Medulla oblongata (tissue), 1 donor: Measurements from ENCODE around the gene WDR44.
"Not testable (repeated sequence)": the region's sequence is repeated elsewhere in the genome, so short reads cannot be mapped to it uniquely, and the experiment has no call there.

Experiments
- DNase-seq: peaks from one replicate; pipeline ENCODE4 v3.0.0-alpha.2; 2015; ENCODE audit errors: extremely low spot score

WDR44 gene, protein sequence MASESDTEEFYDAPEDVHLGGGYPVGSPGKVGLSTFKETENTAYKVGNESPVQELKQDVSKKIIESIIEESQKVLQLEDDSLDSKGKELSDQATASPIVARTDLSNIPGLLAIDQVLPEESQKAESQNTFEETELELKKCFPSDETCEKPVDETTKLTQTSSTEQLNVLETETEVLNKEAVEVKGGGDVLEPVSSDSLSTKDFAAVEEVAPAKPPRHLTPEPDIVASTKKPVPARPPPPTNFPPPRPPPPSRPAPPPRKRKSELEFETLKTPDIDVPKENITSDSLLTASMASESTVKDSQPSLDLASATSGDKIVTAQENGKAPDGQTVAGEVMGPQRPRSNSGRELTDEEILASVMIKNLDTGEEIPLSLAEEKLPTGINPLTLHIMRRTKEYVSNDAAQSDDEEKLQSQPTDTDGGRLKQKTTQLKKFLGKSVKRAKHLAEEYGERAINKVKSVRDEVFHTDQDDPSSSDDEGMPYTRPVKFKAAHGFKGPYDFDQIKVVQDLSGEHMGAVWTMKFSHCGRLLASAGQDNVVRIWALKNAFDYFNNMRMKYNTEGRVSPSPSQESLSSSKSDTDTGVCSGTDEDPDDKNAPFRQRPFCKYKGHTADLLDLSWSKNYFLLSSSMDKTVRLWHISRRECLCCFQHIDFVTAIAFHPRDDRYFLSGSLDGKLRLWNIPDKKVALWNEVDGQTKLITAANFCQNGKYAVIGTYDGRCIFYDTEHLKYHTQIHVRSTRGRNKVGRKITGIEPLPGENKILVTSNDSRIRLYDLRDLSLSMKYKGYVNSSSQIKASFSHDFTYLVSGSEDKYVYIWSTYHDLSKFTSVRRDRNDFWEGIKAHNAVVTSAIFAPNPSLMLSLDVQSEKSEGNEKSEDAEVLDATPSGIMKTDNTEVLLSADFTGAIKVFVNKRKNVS

DNA sequence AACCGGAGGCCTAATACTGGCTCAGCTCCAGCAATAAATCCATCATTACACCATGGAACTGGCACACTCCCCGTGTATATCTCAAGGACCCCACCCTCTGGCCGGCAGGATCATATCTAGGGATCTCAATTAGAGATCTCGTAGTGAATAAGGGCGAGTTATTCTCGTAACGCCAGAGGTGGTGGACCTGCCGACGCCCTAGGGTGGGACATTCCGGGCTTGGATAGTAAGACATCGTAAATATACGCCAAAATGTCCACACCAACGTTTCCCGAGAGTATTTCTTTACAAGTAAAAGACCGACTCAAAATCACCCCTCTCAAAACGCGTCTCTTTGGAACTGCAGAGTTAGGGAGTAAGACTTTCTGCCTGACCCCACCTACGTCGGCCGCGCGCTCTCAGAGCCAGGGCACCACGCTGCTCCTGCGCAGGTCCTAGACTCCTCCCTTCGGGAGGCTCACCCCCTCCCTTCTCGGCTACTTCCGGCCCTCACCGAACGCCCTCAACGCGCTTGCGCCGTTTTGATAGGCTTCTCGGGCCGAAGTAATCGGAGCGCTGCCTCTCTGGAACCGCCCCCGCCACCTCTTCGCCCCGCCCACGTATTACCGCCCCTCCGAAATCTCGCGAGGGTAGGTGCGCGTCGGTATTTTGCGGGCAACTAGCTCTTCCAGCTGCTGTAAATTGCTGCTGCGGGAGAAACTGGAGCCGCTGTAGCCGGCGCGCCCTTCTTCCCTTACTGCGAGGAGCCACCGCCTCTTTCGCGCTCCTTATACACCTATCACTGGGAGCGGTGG, at the start of gene WDR44:
Gene WDR44 (plus strand): TSS at position 643 of the 794 bp plus-strand sequence. CDS start 398 bp downstream, outside the sequence.
- peak; percentile 96 for DNase-seq

DNA sequence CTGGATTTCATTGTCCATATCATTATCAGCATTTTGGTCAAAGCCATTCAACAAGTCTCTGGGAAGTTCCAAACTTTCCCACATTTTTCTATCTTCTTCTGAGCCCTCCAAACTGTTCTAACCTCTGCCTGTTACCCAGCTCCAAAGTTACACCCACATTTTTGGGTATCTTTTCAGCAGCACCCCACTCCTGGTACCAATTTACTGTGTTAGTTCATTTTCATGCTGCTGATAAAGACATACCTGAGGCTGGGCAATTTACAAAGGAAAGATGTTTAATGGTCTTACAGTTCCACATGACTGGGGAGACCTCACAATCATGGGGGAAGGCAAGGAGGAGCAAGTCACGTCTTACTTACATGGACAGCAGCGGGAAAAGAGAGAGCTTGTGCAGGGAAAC, 40.1 kb upstream of the WDR44 start:
- DNase-seq: not testable (repeated sequence)

DNA sequence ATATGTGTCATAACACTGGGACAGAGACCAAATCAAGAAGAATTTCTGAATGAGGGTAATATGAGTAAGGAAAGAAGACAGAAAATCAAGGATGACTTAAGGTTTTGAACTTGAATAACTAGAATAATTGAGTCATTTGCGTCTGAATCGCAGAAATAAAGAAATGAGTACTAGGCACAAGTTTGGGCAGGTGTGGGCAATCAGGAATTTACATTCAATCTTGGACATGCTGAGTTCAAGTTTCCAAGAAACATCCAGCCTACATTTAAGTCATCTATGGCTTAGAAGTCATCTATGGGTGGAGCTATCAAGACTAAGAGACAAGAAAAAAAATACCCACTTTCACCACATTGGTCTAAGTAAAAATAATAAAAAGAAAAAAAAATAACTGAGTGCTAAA, 30.4 kb upstream of the WDR44 start:
- DNase-seq: no peak

DNA sequence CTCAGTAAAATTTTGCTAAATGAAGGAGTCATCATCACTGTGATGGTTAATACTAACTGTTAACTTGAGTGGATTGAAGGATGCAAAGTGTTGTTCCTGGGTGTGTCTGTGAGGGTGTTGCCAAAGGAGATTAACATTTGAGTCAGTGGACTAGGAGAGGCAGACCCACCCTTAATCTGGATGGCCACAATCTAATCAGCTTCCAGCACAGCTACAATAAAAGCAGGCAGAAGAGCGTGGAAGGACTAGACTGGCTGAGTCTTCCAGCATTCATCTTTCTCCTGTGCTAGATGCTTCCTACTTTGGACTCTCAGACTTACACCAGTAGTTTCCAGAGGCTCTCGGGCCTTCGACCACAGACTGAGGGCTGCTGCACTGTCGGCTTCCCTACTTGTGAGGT, 21.3 kb upstream of the WDR44 start:
- DNase-seq: no peak

DNA sequence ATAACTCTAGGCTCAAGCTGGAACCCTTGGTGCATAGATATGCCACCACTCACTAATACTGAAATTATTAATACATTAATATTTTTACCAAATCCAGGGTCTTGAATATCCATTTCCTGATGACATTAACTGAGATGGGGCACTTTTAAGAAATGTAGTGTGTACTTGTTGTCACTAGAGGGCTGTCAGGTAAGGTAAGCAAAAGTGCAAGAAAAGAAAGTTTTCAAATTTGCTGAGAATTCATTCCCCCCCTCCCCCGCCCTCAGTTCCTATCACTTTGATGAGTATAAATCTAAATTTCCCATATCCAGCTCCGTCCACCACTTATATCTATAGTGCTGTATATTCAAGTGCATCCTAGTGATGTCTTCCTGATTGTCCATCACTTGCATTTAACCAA, 20.5 kb upstream of the WDR44 start:
- no peak for DNase-seq

DNA sequence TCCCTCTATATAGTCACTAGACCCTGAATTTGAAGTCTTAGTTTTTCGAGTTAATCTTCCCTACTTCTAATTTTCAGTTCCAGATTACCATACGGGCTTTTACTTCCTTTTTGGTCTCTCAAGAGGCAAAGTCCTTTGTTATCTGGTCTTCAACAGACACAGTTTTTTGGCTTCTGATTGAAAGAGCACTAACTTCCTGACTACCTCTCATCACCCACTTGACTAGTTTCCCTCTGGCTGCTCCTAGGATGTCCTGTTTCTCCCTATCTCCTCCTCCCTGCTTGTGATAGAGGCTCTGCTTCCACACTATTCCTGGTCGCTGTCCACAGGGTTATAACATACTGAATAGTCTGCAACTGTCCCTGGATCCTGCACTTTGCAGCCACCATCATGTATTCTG, 16.7 kb upstream of the WDR44 start:
- no peak for DNase-seq

DNA sequence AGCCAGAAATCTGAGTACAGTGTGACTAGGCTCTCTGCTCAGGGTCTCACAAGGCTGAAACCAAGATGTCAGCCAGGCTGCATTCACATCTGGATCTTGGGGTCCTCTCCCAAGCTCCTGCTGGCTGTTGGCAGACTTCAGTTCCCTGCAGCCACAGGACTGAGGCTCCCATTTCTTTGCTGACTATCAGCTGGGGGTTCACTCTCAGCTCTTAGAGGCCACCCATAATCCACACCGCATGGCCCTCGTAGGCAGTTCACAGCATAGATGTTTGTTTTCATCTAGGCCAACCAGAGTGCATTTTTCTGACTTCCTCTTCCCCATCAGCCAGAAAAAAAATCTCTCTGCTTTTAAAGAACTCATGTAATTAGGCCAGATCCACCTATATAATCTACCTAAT, 8.2 kb upstream of the WDR44 start:
- no peak for DNase-seq

DNA sequence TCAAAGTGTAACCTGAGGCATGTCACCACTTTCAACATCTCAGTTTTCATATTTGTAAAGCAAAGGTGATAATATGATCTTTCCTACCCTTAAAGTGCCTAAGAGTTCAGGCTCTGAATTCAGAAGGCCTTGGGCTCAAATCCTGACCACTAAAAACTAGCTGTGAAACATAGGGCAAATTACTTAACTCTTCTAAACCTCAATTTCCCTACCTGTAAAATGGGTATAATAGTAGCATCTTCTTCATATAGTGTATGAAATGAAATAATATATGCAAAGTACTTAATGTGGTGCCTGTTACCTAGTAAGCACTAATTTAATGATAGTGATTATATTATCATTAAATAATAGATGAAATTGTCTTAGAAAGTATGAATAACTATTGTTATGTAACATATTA, 7.0 kb upstream of the WDR44 start:
- no peak for DNase-seq

DNA sequence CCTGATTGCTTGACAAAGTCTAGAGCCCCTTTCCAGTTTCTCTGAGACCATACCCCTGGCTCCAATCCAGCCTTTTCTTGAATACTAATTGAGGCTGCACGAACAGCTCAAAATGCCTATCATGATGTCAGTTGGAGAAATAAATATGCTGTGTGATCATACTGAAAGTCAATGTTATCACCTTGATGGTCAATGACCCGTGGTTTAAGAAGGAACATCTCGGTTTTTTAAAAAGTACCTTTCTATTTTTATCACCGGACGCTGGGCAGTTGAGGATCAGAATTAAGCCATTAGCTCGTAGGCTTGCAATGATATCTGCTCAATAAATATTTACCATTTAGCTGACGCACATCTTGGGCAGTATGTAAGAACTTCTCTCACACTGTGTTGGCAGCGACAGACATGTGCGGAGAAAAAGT, 852 bp upstream of the WDR44 start:
- no peak for DNase-seq

DNA sequence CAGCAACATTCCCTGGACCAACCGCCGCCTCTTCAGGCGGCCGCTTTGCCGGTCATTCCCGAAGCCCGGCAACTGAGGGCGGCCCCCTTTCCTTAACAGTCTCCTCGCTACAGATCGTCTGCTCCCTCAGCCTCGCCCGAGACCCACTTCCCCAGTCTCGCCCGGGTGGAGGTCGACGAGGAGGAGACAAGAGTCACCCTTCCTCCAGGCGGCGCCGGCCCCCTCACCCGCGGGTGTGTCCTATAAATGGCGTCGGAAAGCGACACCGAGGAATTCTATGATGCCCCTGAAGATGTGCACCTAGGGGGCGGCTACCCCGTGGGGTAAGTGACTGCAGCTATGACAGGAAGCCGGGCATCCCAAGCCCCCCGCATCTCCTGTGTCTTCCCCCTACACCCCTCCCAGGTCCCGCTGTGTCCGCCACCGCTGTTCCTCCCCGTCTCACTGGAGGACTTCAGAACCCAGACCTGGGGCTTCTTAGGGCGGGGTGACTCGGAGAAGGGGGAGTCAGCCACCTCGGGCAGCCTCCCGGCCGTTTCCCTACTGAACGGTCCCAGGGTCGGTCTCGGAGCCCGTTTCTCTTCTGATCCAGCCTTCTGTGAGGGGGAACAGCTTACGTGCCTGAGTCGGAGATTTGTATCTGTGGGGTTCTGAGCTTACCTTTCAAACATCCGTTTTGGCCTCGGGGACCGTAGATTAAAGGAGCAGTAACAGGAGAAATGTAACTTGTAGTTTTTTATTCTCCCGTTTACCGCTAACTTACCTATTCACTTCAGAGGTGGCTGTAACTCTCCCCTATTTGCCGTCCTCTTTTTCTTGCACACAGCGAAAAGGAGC, 570 bp downstream of the WDR44 start:
- peak; percentile 20 for DNase-seq

DNA sequence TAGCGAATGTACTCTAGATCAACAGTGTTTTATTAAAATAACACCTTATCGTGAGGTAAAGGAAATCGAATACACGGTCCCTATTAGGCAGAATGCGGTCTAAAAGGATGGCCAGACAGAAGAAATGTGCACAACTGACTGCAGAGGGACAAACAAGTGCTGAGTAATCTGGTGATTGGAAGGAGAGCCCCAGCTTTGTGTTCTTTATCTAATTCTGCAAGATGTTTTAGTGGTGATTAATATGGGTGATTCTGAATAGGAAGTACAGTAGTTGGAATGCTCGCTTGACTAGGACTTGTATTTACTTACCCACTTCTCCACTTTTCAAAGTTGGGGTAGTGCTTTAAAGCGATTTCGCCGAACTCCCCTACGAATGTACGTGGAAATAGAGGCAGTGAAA, 1.2 kb downstream of the WDR44 start:
- DNase-seq: peak; percentile 25

DNA sequence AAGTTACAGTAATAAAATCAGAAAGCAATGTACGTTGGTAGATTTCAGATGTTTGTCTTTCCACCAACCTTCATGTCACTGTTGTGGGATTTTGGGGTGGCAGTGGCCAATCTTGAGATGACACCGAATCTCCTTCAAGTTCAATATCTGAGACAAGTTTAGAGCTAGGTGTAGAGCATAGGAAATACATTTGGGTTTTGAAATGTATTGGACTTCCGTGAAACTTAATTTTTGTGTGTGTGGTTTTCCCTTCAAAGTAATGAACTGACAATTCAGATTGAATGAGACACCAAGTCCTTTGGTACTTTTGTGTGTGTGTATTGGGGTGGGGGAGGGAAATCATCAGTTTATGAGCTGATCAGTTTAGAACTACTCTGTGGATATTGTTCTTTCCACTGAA, 1.8 kb downstream of the WDR44 start:
- DNase-seq: no peak

DNA sequence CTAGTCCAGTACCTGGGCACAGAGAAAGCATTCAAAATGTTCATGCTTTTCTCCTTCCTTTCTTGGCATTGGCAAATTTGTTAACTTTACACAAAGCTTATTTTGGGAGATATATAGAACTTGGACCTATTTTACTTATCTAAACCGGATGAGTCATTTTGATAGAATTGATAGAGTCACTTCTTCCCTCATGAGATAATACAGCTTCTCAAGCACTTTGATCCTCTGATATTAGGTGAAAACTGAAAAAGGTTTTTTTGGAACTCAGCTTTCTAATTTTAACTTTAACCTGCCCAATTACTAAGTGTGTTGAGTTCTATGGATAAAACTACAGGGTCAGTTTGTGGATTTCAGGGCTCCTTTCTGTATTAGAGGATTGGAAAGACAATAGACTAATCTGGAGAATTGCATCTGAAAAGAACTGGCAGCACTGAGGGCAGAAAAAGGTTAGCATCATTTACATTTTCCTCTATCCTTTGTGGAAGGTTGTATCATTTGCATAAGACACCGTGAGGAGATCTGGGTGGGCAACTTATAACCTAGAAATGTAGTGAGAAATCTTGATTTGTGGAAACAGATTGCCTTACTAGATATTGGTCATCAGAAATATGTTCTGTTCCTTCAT, 2.4 kb downstream of the WDR44 start:
- no peak for DNase-seq

DNA sequence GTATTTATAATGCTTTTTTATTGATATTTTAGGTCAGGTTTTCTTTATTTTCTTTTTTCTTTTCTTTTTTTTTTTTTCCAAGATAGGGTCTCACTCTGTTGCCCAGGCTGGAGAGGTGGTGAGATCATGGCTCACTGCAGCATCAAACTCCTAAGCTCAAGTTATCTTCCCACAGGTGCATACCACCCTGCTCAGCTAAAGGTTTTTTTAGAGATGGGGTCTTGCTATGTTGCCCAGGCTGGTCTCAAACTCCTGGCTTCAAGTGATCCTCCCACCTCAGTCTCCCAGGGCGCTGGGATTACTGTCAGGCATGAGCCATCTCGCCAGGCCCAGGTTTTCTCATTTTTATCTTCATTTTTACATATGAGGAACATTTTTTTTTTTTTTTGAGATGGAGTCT, 3.3 kb downstream of the WDR44 start:
- no peak for DNase-seq

DNA sequence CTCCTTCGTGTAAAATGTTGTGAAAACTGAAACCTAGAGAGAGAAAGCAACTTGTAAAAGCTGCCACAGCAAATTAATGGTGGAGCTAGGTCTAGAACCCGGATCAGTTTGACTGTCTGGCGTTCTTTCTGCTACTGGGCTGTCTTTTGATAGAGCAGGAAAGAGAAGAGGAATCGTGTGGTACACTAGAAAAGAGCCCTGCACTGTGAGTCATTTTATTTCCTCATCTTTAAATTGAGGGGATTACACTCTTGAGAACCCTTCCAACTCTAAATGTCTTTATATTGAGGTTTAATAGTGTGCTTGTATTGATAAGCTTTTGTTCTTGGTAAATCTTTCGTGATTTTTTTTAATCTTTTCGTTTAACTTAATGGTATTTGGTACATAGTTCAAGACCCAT, 4.3 kb downstream of the WDR44 start:
- no peak for DNase-seq

DNA sequence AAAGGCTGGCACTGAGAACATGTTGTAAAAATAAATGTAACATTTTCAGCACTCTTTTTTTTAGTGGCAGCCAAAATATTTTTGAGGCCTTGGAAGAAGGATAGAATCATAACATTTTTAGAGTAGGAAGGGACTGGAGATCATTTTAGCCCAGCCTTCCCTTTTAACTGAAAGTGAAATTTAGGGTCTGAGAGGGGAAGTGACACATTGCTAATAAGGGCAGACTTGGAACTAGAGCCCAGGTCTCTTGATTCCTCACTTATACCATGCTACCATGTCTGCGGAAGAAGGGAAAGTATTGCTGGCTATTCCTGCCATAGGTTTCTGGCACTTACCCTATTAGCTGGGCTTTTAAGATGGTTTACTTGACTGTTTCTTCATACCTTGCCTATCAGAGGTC, 4.8 kb downstream of the WDR44 start:
- peak; percentile 19 for DNase-seq

DNA sequence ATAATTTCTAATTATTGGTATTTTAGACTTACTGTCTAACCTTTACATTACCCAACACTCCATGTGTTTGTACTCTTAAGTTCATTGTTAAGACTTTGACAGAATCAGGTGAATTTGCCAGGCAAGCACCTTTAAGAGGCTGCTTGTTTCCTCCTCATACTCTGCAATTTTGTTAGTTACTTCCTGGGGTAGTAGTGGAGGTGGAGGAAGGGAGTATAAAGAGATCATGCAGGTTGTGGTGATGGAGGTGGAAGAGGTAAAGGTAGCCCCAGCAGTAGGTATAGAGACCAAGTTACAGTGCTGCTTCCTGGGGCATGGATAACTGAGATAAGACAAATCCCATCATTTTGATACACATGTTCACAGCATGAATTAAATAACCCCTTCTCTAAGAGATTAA, 6.7 kb downstream of the WDR44 start:
- no peak for DNase-seq

DNA sequence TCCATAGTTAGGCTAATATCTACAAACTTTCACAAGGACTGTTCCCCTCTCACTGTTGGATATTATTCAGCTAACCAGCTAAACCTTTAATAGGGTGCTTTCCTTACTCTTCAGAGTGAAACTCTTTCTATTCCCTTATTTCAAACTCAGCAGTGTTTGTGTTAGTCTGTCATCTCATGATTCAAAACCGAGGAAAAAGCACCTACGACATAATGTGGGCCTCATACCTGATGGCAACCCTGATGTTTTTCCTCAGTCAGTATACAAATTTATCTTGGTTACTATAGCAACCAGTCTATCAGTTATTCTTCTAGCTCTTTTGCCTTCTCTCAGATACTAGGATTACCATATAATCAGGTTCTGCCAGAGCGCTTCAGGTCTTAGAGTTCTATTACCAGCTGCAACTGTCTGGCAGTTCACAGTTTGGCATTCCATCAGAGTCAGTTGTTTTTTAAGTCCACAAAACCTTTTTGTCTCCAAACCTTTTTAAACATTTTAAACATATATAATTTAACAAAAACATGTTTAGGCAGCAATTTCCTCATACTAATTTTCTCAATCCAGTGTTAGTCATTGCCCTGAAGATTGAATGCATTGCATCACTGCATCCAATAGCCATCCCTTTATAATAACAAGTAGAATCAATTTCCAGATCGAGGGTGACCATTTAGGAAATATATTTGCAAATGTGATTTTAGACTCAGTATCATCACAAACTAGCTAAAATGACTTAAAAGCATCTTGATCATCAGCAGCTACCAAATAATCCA, 7.4 kb downstream of the WDR44 start:
- DNase-seq: no peak

DNA sequence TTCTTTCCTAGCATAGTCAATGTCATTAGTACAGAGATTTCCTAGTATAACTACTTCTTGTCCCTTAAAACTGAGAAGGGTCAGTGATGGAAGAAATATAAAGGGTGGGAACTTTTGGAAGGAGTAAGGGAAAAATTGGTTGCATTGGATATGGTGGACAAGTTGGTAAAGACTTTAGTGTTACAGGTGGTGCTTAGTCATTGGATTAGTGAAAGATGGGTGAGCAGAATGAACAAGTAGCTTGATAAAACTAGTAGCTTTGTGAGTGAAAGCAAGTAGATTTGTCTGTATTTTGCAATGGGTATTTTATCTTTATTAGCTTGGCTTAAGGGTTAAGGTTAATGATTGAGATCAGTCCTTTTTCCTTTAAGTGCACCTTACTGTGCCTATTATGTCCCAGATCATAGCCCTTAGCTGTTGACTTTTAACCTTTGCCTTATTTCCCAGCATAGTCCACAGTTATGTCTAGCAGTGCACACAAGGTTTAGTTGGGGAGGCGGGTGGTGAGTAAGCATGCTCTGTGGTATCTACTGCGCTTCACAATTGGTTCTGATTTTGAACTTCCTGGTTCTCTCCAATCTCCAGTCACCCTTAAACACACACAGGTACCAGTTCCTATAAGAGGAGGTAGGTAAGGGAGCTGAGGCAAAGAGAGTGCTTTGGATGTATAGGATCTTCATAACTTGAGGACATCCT, 9.5 kb downstream of the WDR44 start:
- no peak for DNase-seq
